Inflammatory macrophage treated with lipopolysaccharide for 4 hours (primary cell): Measurements from ENCODE around the gene P2RX6.
"Not testable (repeated sequence)": the region's sequence is repeated elsewhere in the genome, so short reads cannot be mapped to it uniquely, and the experiment has no call there.

ENCODE experiments used
- DNase-seq: peaks from one replicate; pipeline ENCODE4 v3.0.0-alpha.2; 2020

P2RX6 gene

DNA sequence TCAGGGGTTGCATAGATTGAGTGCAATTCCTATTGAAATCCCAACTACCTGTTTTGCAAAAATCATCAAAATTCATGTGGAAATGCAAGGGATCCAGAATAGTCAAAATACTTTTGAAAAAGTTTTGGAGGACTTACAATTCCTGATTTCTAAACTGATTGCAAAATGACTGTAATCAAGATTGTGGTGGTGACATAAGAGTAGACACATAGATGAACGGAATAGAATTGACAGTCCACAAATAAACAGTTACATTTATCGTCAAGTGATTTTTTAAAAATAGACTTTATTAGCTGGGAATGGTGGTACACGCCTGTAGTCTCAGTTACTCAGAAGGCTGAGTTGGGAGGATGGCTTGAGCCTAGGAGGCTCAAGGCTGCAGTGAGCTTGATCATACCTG is 20.0 kb downstream of the P2RX6 start:
- no peak for DNase-seq

- no peak for DNase-seq
Observed at GRCh38 chr22:21038405-21038804, 23.4 kb downstream of the P2RX6 start.

DNA sequence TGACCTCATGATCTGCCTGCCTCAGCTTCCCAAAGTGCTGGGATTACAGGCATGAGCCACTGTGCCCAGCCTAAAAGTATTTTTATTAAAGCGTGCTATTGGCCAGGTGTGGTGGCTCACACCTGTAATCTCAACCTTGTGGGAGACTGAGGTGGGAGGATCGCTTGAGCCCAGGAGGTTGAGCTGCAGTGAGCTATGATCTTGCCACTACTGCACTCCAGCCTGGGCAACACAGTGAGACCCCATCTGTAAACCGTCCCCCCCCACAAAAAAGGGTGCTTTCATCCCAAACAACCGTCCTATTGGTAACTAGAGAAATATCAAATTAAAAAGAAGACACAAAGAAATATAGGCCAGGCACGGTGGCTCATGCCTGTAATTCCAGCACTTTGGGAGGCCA is 24.2 kb downstream of the P2RX6 start:
- DNase-seq, result not testable (repeated sequence)

GRCh38 chr22:21041937-21042336 is 27.0 kb downstream of the P2RX6 start:
- no peak for DNase-seq

DNA sequence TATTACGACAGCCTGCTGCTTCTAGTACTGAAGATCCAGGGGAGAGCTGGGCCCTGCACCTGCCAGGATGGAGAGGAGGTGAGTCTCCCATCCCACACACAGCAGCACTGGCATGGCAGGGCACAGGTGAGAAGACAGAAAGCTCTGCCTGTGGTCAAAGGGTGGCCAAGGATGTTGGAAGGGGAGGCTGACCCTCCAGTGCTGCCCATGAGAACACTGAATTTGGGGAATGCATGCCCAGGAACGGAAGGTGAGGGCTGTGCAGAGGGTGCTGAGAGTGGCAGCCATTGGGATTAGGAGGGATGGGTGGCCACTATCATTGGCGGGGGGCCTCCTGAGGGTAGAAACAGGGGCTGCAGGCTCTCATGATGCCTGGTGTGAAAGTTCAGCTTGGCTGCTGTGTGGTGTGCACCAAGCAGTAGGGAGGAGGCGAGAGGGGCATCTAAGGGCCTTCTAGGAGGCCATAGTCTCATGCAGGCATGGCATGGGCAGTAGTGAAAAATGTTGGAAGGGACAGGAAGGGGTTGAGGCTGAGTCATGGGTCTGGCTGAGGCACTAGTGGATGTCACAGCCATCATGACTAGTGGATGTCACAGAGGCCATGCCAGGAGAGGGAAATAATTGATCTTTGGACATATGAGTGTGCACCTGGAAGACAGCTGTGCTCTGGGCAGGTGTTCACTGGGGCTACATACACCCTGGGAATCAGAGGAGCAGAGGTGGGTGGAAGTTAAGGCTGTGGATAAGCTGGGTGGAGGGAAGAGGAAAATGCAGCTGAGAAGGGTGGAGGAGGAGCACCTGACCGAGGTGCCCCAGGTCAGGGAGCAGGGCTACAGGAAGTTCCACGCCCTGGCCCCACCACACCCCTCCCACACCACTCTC is 28.3 kb downstream of the P2RX6 start:
- no peak for DNase-seq

GRCh38 chr22:21043860-21044535 is 29.0 kb downstream of the P2RX6 start:
- no peak for DNase-seq

DNA sequence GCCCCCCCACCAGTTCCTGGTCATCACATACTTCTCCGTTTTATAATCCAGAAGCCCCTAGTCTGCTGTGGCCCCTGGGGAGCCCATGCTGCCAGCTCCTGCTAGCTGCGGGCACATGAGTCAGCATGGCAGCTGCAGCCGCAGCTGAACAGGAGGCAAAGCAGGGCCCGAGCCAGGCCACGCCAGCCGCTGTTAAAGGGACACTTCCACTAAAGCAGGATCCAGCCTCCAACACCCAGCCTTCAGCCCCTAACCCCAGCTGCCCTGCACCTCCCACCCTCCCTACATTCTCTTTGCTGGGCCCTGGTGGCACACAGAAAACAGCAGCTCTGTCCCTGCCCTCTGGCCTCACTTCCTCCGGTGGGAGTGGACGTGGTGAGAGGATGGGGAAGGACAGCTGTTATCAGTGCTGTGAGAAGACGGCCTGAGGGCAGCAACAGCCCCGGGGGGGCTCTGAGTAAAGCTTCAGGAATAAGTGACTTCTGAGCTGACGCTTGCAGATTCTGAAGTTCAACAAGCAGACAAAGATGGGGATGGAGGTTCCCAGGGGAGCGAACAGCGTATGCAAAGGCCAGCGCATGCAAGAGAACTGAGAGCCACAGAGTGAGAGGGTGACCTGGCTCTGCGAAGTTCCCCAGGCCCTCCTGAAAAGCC is 30.1 kb downstream of the P2RX6 start:
- DNase-seq, result peak; percentile 14

GRCh38 chr22:21045585-21046294 is 30.8 kb downstream of the P2RX6 start, which contains the start of gene LRRC74B:
LRRC74B (plus strand) TSS chr22:21045946; CDS start chr22:21045987, 41 bp downstream.
- DNase-seq, result peak; percentile 72

DNA sequence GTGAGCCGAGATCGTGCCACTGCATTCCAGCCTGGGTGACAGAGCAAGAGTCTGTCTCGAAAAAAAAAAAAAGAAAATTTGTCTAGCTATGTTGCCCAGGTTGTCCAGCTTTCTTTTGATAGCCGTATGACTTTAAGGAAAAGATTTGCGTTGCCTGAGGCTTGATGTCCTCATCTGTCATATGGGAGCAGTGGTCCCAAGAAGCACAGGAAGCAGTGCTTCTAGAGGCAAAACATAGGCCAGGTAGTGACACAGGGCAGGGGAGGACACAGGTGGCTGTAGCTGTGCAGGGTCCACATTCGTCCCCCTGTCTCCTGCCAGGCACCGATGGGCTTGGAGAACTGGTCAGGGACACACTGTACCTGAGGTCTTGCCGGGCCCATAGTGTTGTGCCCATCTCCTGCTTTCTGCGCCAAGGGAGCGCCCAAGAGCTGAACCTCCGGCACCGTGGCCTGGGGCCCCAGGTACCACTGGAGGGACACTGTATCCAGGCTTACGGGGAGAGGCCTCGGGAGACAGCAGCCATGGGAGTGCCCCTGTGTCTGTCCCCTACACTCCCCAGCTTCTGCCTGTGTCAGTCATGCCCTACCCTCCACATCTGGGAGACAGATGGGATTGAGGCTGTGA is 32.2 kb downstream of the P2RX6 start:
- no peak for DNase-seq

GRCh38 chr22:21047730-21048129 is 32.8 kb downstream of the P2RX6 start:
- no peak for DNase-seq

DNA sequence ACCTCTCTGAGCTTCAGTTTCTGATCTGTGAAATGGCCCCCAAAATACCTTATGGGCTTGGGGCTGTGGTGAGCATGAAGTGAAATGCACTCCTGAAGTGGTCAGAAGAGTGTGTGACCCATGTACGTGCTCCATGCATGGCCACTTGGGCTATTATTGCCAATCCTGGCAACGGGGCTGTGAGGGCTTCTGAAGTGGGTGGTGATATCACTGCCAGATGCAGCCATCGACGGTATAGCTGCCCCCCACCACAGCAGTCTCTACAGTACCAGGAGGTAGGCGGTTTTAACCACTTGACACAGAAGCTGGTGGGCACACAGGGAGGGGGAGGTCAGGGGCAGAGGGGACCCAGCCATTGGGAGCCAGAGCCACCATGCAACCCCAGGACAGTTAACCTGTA is 33.5 kb downstream of the P2RX6 start:
- DNase-seq, result not testable (repeated sequence)

DNA sequence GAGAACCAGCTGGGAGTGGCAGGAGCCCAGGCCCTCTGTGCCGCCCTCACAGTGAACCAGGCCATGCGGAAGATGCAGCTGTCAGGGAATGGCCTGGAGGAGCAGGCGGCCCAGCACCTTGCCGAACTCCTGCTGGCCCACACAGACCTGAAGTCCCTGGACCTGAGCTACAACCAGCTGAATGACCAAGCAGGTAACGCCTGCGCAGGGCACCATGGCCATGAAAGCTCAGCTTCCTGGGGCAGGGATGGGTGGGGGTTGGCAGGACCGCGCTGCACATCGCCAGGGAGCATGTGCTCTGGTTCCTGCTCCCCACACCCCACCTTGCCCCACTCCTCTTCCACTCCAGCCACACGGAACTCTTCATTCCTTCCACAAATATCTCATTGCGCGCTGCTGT is 34.0 kb downstream of the P2RX6 start:
- DNase-seq, result not testable (repeated sequence)

DNA sequence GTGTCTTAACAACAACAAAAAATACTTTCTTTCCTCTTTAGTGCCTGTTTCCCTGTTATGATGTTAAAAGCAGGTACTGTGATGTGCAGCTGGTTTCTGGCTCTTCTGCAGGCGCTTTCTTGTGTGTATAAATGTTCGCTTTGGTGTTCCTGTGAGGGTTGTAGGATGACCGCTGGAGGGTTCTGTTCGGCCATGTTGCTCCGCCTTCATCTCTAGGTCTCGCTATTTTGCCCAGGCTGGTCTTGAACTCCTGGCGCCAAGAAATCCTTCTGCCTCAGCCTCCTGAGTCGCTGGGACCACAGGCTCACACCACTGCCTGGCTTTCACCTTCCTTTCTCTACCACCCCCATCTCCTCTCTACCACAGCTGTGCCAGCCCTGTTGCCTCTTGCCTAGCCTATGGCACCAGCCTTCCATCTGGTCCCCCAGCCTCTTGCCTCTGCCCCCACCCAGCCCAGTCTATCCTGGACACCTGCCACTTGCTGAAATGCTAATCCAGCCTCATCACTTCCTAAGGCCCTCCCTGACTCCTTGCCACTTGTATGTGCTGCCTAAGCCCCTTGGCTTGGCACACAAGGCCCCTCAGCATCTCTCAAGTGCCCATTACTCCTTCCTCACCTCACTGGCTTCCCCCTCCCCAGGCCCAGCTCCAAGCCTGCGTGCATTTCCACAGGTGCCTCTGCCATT is 36.3 kb downstream of the P2RX6 start:
- no peak for DNase-seq

- no peak for DNase-seq
Observed at GRCh38 chr22:21051831-21052400, 37.0 kb downstream of the P2RX6 start.

DNA sequence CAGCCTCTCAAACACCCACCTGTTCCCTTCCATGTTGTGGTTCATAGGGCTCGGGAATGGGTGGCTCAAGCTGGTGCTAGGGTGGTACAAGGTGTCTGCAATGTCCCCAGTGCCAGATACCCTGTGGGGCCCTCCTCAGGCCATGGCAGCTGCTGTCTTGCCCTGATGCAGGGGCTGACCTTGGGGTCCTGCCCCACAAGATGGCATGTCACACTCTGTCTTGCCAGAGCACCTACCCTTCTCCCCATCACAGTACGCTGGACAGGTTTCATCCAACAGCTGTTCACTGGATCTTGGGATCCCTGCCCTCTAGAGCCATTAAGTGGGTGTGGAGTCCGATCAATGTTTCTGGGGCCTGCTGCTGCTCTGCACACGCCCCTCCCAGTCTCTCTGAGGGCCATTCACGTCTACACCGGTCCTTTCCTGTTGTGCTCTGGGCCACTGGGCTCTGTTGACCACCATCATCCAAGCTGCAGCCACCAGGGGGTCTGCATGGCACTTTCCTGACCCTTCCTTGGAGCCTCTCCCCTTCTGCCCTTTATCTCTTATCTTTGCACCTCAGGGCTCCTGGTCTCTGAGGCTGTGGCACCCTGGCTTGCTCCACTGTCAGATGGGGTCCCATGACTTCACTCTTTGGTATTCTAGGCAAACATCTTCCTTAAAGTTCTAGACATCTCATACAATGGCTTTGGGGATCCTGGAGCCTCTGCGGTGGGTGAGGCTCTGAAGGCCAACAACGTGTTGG is 37.9 kb downstream of the P2RX6 start:
- no peak for DNase-seq

DNA sequence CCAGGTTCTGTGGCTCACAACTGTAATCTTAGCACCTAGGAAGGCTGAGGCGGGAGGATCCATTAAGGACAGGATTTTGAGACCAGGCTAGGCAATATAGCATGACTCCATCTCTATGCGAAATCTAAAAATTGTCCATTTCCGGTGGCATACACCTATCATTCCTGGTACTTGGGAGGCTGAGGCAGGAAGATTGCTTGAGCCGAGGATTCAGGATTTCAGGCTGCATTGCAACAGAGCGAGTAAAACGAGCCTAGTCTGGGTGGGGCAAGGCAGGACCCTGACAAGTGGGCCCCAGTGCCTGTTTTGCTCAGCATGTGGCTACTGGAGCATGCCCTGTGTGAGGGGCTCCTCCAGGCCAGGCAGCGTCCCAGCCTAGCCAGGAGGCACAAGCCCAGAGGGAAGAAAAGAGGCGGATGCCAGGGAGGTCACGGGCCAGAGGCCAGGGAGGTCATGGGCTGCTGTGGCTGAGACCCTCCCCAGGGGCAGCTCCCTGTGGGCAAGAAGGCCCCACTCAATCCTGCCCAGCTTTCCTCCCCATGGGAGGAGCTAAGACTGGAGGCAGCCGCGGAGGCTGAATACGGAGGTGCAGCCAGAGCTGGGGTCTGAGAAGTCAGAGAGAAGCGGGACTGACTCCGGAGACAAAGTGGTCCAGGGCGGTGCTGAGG is 39.2 kb downstream of the P2RX6 start:
- no peak for DNase-seq

DNA sequence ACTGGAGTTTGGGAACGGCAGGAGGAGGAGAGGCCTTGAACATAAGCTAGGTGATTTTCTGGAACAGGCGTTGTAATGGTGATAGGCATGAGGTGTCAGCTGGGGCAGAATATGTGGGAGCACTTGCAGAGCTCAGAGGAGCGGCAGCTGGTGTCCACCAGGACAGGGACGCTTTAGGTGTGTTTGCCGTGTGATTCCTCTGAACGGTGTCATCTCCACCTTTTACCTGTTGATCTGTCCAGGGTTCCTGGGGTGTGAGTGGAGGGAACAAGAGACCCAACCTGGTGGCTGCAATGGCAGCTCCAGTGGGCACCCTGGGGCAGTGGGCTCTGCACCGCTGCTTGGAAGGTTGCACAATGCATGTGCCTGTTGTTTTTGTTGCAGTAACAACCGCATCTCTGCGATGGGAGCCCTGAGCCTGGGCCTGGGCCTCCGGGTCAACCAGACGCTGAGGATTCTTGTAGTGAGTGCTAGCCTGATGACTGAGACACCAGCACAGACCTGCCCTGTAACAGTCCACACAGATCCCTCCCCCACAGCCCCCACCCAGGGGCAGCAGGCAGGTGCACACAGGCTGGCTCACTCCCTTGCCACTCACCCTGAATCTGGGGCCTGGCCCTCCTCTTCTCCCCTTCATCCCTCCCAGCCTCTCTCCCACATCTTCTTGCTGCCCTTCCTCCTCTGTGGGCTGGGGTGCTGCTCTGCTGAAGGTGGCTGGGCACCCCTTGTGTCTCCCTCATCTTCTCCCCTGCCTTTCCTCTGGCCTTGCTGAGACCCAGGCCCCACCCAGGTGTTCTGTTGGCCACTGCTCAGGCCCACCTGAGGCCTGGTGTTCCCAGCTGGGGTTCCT is 40.0 kb downstream of the P2RX6 start:
- DNase-seq, result no peak

GRCh38 chr22:21055564-21055834 is 40.5 kb downstream of the P2RX6 start:
- DNase-seq, result no peak

- peak; percentile 15 for DNase-seq
Observed at GRCh38 chr22:21055880-21056319, 40.9 kb downstream of the P2RX6 start.
